NCI-H82 treated with DMSO at 0.1 percent for 48 hours (cell line): ENCODE measurements around the gene MRPS18A.
"Not testable (repeated sequence)": the region's sequence is repeated elsewhere in the genome, so short reads cannot be mapped to it uniquely, and the experiment has no call there.

ENCODE experiments used
- DNase-seq: peaks from one replicate; lab custom pipeline; 2025; ENCODE audit not compliant: unreplicated experiment; lab: John Stamatoyannopoulos, UW

MRPS18A gene

DNA sequence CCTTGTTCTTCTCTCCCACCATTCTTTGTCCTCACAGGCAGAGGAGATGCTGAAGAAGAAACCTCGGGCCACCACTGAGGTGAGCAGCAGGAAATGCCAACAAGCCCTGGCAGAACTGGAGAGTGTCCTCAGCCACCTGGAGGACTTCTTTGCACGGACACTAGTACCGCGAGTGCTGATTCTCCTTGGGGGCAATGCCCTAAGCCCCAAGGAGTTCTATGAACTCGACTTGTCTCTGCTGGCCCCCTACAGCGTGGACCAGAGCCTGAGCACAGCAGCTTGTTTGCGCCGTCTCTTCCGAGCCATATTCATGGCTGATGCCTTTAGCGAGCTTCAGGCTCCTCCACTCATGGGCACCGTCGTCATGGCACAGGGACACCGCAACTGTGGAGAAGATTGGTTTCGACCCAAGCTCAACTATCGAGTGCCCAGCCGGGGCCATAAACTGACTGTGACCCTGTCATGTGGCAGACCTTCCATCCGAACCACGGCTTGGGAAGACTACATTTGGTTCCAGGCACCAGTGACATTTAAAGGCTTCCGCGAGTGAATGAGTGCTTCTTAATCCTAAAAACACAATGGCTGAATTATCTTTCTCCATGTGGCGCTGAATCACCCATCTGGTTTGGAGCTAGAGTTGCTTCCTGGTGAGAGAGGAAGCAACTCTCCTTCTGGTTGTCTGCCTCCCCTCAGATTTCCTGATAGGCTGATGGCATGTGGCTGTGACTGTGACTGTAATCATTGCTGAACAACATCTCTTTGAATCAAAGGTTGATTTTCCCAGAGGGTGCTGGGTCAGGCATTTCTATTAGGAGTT, 47.4 kb downstream of the MRPS18A start:
- DNase-seq: no peak

DNA sequence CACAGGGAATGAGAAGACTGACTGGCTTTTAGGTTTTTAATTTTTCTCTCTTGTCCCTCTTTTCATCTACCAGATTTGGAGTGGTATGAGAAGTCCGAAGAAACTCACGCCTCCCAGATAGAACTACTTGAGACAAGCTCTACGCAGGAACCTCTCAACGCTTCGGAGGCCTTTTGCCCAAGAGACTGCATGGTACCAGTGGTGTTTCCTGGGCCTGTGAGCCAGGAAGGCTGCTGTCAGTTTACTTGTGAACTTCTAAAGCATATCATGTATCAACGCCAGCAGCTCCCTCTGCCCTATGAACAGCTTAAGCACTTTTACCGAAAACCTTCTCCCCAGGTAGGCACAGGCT, 51.3 kb downstream of the MRPS18A start:
- no peak for DNase-seq

DNA sequence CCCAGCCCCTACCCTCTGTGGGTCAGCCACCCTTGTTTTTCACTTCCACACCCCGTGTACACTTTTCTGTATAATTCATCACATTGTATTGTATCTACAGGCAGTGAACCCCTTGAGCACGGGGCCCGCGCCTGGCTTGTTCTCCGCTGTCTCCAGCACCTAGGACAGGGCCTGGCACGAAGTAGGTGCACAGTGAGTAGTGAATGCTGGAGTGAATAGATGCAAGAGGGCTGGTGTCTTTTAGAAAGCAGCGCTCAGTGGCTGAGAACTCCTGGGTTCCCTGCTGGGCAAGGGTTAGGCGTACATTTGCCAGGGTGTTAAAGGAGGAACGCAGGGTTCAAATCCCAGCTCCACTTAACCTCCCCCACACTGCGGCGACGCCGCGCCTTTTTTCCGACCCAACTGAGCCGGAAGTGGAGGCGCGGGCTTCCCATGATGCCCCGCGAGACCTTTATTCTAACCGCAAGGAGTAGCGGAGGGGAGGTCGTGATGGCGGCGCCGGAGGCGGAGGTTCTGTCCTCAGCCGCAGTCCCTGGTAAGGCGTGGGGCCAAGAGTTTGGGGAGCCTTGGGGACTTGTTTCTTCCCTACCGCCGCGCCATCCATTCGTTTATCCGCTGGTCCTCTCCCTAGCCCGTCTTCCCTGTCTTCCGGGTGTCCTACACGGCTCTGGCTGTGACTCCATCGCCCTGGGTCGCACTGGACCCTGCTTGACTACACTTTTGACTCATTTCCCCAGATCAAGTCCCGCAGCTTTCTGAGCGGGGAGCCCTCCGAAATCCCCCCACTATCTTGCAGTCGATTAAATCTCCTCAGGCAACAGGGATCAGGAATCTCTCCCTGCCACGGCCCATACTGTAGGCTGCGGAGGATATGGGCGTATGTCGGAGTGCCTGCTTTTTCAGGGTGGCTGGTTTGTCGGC, 51.9 kb downstream of the MRPS18A start, which contains the start of gene MAD2L1BP:
MAD2L1BP (plus strand) TSS at position 454 of the 921 bp plus-strand sequence; CDS start at position 490, 36 bp downstream.
- peak; percentile 74 for DNase-seq

- DNase-seq: peak; percentile 100
Observed at GRCh38 chr6:43634702-43635303, 52.8 kb downstream of the MRPS18A start.

DNA sequence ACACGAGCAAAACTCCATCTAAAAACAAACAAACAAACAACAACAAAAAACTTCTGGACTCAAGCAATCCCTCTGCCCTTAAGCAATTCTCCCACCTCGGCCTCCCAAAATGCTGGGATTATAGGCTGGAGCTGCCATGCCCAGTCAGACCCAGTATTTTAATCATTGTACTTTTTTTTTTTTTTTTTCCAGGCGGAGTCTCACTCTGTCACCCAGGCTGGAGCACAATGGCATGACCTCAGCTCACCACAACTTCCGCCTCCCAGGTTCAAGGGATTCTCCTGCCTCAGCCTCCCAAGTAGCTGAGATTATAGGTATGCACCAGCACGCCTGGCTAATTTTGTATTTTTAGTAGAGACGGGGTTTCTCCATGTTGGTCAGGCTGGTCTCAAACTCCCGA, 54.6 kb downstream of the MRPS18A start:
- not testable (repeated sequence) for DNase-seq

- no peak for DNase-seq
Observed at GRCh38 chr6:43630980-43631619, 56.5 kb downstream of the MRPS18A start.

GRCh38 chr6:43629505-43630300, 57.9 kb downstream of the MRPS18A start:
- DNase-seq: peak; percentile 98

- peak; percentile 97 for DNase-seq
Observed at GRCh38 chr6:43629104-43629504, 58.5 kb downstream of the MRPS18A start, which contains the start of gene GTPBP2. Gene GTPBP2 (minus strand): TSS chr6:43629264. CDS start chr6:43629162, 102 bp downstream.

GRCh38 chr6:43628393-43629103, 59.0 kb downstream of the MRPS18A start:
- peak; percentile 36 for DNase-seq

- DNase-seq: no peak
Observed at GRCh38 chr6:43627008-43627825, 60.4 kb downstream of the MRPS18A start.

- DNase-seq: no peak
Observed at GRCh38 chr6:43625393-43625992, 62.1 kb downstream of the MRPS18A start.

DNA sequence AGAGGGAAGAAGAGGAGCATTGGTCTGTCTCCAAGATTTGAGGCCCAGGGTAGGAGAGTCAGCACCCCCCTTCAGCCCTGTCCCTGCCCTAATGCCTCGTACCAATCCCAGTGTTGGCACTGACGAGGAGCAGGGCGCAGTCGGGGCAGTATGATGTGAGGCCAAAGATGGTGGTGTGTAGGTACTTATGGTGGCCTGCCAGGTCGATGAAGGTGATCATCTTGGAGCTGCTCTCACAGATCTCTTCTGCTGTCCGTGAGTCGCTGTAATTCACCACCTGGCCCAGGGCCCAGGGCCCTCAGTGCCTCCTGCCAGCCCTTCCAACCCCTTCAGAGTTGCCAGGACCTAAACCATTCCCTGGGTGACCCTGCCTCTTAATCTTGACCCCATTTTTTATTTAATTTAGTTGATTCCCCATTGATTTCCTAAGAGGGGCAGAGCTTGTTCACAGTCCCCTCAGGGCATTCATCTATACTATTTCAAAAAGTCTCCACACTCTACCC, 62.8 kb downstream of the MRPS18A start:
- no peak for DNase-seq

- DNase-seq: no peak
Observed at GRCh38 chr6:43623880-43624785, 63.5 kb downstream of the MRPS18A start.

DNA sequence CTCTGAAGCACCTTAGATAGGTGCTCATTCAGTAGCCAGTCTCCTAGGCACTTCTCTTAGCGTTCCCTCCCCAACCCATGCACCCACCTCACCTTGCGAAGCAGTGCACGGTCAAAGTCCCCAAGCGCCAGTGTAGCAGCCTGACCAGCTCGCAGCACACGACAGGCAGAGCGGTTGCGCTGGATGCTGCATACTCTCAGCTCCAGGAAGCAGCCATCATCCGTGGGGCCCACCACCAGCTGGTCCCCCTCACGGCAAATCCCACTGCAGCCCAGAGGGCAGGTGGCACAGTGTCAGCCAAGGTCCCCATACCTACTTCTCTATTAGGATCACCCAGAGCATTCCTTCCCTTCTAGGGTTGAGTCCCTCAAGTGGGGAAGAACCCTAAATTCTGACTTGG, 65.0 kb downstream of the MRPS18A start:
- DNase-seq: no peak

- DNase-seq: no peak
Observed at GRCh38 chr6:43621836-43622180, 65.8 kb downstream of the MRPS18A start.
